M059J (cell line): ENCODE measurements around the gene CCZ1B. TPM values are rescaled to one million over a fixed set of nuclear protein-coding genes. Genes with fewer than 3 reads are reported as not detected.
"Not testable (repeated sequence)": the region's sequence is repeated elsewhere in the genome, so short reads cannot be mapped to it uniquely, and the experiment has no call there.

Experiments
- DNase-seq: peaks from one replicate; pipeline ENCODE4 v3.0.0-alpha.2; 2012; ENCODE audit warnings: low read depth
- total RNA-seq: library from RNA; depleted of rRNA; stranded (reverse); fragments of >200 nt; shearing (Covaris generic); gene quantifications from 2 replicates; pipeline ENCODE4 v1.2.3, GENCODE V29; 2014; rRNA removed

Gene CCZ1B
- 25.6 and 47.2 TPM in 2 replicates for total RNA-seq

DNA sequence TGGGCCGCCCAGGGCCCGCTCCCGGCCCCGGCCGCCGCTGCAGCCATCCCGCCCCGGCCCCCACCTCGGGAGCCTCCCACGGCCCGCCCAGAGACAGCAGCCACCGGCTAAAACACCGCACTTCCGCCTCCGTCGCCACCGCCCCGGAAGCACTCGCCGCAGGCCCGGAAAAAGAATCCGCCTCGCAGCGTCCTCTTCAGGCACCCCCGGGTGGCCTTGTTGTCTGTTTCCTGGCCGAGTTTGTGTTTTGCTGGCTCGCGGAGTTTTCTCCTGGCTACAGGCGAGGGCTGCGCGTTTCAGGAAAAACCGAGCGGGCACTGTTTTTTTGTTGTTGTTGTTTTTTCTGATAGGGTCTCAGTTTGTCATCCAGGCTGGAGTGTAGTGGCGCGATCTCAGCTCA, at the start of gene CCZ1B:
Gene CCZ1B, minus strand, starts transcription at position 125 of the 400 bp plus-strand sequence. Its CDS starts 78 bp downstream, at position 47.
- peak; percentile 79 for DNase-seq

DNA sequence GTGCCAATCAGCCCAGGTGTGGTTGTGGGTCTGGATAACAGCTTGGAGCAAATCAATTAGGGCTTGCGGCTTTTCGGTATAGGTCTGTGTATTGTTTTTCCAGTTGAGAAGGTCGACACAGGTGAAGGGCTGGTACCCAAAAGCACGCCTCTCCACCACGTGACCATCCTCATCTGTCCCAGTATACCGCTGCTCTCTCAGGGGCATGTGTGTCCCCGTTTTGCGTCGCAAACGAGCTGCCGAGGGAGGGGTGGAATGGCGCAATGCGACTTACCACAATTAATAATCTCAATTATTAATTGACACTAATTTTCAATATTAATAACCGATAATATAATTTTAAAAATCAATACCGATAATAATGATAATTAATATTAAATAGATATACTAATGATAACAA, 48.9 kb upstream of the CCZ1B start:
- DNase-seq = not testable (repeated sequence)

DNA sequence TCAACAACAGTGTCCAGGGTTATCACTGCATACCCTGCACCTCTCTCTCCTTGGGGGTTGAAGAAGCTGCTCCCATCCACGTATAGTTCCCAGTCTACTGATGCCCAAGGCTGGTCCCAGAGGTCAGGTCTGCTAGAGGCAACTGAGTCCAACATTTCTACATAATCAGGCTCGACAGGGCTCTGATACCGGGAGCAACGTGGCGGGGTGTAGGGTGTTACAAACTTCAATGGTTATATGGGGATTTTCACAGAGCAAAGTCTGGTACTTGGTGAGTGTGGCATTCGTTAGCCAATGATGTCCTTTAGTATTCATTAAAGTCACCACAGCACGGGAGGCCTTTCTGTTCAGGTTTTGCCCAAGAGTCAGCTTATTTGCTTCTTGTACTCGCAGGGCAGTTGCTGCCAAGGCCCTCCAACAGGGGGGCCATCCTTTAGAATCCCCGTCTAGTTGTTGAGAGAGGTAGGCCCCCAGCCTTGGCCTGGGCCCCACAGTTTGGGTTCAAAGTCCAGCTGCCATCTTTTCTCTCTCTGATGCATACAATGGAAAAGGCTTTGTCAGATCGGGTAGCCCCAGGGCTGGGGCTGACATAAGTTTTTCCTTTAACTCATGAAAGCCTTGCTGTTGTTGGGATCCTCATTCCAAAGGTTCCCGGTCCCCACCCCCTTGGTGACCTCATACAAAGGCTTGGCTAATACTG, 46.3 kb upstream of the CCZ1B start:
- peak; percentile 23 for DNase-seq

DNA sequence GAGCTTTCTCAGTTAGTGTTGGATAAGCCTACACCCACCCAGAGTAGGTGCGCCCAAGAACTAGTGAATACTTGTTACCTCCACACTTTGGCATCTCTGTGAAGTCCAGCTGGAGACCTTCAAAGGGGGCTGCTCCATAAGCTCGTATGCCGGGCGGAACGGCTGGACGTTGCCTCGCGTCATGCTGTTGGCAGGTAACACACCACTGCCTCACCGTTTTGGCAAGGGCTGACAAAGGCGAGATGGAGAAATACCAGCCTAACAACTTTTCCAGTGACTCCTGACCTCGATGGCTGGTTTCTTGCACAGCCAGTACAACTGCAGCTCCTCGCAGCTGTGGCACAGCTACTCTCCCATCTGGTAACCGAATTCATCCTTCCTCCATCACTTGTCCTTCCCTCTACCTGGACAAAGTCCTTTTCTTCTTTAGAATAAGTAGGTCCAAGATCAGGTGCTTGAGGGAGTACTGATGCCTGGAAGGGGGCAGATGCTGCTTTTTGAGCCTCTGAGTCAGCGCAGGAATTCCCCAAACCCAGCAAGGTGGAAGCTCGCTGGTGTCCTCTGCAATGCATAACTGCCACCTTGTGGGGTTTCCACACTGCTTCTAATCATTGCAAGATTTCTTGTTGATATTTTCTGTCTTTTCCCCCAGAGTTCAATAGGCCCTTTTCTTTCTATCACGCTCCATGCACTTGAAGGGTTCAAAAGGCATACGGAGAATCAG, 45.5 kb upstream of the CCZ1B start:
- DNase-seq = not testable (repeated sequence)

DNA sequence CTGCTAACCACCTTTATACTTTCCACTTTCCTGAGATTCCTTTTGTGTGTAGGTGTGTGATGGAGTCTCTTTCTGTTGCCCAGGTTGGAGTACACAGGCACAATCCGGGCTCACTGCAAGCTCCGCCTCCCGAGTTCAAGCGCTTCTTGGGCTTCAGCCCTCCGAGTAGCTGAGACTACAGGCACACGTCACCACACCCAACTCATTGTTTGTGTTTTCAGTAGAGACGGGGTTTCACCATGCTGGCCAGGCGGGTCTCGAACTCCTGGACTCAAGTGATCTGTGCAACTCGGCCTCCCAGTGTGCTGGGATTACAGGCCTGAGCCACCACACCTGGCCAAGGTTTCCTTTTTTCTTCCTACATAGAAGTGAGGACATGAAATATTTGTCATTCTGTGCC, 38.7 kb upstream of the CCZ1B start:
- not testable (repeated sequence) for DNase-seq

- DNase-seq = not testable (repeated sequence)
These were observed 38.1 kb upstream of the CCZ1B start for GRCh38 chr7:6864188-6864587.

- DNase-seq = not testable (repeated sequence)
These were observed 36.8 kb upstream of the CCZ1B start for GRCh38 chr7:6862876-6863275.

- peak; percentile 33 for DNase-seq
These were observed 31.7 kb upstream of the CCZ1B start for GRCh38 chr7:6857721-6858314.

GRCh38 chr7:6855563-6856131, 29.6 kb upstream of the CCZ1B start:
- not testable (repeated sequence) for DNase-seq

DNA sequence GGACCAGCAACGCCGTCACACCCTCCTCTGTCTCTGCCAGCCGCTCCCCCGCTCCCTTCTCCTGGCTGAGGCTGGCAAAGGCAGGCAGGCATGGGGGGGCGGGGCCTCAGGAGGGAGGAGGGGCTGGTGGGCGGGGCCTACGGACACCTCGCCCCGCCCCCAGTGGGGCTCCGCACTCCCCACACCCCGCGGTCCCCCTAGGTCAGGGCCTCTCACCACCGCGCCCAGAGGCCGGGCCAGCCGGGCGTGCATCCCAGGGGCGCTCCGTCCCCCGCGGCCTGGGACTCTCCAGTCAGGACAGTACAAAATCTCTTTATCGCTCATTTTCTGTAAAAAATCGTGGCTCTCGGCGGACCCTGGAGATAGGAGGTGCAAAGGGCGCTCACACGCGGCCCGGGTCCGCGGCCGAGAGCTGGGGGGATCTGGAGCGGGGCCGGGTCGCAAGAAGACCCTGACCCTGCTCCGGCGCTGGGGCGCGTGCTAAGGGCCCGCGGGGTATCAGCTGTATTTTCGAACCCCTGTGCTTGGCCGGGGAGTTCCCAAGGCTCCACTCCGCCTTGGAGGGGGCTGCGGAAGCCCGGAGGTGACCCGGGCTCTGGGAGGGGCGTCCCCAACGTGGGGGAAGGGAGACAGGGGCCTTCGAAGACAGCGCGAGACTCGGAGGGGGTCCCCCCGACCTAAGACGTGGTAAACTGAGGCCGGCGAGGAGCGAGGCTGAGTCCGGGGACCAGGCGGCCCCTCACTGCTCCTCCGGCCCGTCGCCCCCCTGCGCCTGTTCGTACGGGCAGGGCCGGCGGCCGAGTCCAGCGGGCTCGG, 28.9 kb upstream of the CCZ1B start:
- not testable (repeated sequence) for DNase-seq

DNA sequence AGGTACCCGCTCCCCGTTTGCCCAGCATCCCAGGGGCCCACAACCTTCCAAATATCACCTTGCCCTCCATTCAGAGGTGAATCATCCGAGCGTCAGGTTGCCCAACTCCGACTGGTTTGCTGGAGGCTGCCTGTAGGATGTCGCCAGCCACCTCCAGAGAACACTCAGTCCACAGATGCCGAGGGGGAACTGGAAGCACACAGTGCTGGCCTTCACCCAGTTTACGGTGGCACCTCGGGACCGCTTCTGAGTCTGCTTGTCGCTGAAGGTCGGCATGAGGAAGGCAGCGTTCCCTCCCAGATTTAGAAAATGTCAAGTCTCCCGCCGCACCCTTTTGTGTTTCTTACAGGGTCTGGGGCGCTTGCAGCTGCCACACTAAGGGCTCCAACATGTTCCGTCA, 27.6 kb upstream of the CCZ1B start:
- DNase-seq = not testable (repeated sequence)

DNA sequence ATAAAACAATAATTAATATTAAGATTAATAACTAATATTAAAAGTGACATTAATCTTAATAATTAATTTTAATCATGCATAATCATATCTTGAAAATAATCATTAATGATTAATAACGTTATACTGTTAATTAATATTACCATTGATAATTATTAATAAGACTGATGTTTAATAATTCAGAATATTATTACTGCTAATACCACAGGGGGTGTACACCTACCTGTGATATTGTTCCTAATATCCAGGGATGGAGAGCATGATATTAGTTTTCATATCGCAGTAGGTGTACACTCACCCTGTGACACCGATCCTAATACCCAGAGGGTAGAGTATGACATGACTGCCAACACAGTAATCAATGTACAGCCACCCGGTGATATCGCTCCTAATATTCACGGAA, 23.1 kb upstream of the CCZ1B start:
- not testable (repeated sequence) for DNase-seq

DNA sequence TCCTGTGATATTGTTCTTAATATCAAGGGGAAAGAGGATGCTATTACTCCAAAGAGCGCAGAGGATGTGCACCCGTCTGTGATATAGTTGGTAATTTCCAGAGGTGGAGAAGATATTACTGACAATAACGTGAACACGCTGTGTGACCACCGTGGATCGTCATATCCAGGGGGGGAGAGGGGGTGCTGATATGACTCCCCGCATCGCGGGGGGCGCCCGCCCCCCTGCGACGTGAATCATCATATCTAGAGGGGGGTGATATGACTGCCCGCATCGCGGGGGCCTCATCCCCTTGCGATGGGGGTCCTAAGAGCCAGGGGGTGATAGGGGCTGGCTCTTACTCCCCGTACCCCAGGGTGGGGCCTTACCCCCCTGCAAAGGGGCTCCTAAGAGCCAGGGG, 21.7 kb upstream of the CCZ1B start:
- not testable (repeated sequence) for DNase-seq

DNA sequence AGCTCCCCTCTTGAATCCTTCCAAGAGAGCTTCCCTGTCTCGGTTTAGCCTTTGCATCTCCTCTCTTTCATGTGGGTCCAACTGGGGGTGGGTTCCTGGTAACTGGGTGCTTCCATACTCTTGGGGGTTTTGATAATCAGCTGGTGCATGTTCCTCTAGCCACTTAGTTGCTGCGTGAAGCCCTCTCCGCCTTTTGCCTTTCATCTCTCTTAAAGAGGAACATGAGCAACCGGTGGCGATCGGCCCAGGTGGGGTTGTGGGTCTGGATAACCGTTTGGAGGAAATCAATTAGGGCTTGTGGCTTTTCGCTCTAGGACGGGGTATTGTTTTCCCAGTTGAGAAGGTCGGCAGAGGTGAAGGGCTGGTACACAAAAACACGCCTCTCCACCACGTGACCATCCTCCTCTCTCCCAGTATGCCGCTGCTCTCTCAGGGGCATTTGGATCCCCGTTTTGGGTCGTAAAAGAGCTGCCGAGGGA, 19.9 kb upstream of the CCZ1B start:
- not testable (repeated sequence) for DNase-seq

GRCh38 chr7:6843654-6844053, 17.6 kb upstream of the CCZ1B start:
- not testable (repeated sequence) for DNase-seq

- DNase-seq = not testable (repeated sequence)
These were observed 17.0 kb upstream of the CCZ1B start for GRCh38 chr7:6843092-6843491.

DNA sequence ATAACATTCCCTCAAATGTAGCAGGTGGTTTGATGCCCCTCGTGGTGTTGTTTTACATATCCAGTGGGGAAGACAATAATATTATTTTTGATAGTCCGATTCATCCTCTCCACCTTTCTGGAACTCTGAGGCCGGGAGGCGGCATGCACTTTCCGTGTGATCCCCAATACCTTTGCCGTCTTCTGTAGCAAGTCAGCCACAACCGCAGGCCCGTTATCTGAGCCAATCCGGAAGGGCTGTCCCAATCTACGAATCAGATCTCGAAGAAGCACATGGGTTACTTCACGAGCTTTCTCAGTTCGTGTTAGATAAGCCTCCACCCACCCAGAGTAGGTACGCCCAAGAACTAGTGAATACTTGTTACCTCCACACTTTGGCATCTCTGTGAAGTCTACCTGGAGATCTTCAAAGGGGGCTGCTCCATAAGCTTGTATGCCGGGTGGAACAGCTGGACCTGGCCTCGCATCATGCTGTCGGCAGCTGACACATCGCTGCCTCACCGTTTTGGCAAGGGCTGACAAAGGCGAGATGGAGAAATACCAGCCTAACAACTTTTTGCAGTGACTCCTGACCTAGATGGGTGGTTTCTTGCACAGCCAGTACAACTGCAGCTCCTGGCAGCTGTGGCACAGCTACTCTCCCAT, 16.3 kb upstream of the CCZ1B start:
- peak; percentile 22 for DNase-seq

DNA sequence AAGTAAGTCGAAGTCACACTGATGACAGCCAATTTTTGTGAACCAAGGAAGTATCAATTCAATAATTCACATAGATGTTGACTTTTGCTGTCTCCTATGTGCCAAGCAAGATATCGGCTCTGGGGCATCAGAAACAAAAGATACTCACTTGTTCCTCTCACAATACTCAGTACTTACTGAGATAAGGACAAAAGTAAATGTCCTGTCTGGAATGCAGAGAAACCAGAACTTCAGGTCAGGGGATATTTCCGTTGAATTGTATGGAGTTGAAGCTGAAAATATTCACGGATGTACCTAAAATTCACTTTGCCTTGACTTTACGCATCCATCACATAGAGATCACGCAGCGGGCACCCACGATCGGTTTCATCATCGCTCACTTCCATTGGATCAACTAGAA, 11.0 kb upstream of the CCZ1B start:
- DNase-seq = not testable (repeated sequence)

- DNase-seq = not testable (repeated sequence)
These were observed 9.4 kb upstream of the CCZ1B start for GRCh38 chr7:6835521-6835920.

DNA sequence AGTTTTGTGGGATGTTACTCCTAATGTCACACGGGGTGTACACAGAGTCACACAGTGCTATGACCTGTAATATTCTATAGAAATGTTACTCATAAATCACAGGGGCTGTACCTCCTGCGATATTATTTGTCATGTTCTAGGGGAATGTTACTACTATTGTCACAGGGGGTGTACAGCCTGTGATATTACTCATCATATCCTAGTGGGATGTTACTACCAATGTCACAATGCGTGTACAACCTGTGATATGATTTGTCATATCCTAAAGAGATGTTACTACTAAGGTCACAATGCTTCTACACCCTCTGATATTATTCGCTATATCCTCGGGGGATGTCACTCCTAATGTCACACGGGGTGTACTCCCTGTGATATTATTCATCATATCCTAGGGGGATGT, 7.6 kb upstream of the CCZ1B start:
- DNase-seq = no peak
